Left renal cortex interstitium (tissue), 4 donors: ENCODE results near the gene SMAD9. TPM values are rescaled to one million over a fixed set of nuclear protein-coding genes. Genes with fewer than 3 reads are reported as not detected.

ENCODE experiments used
- DNase-seq, 4 donors: peaks; one replicate each; pipeline ENCODE4 v3.0.0-alpha.2; 2013; ENCODE audit warnings: low read depth in 4 of 4, low spot score in 2 of 4, missing footprints in 1 of 4
- polyA plus RNA-seq, 4 donors: library from polyadenylated mRNA; unstranded; fragments of 120-200 nt; gene quantifications; one replicate each; pipeline ENCODE4 v1.2.1, GENCODE V29; 2013; ENCODE audit not compliant: insufficient read length in 4 of 4

SMAD9 gene
- polyA plus RNA-seq, 4 donors = 29.3 to 36.1 (median 31.2) TPM

GRCh38 chr13:36820222-36820621 is 99.8 kb downstream of the SMAD9 start:
- no peak for DNase-seq

GRCh38 chr13:36819739-36820090 is 100.3 kb downstream of the SMAD9 start:
- peak in 1 of 4 donors; percentile 5 for DNase-seq

GRCh38 chr13:36818804-36819738 is 101.0 kb downstream of the SMAD9 start, which contains the start of gene RFXAP:
TSS of gene RFXAP (plus strand) at chr13:36819222. CDS start at chr13:36819358, 136 bp downstream.
- peak; percentile 72 to 76 (median 75) for DNase-seq

- DNase-seq = no peak
Measured at GRCh38 chr13:36817996-36818803, 101.8 kb downstream of the SMAD9 start.

- DNase-seq = no peak
Measured at GRCh38 chr13:36815062-36815461, 105.0 kb downstream of the SMAD9 start.

GRCh38 chr13:36814465-36814864 is 105.6 kb downstream of the SMAD9 start:
- peak; percentile 8 to 59 (median 18) for DNase-seq

GRCh38 chr13:36813225-36813624 is 106.8 kb downstream of the SMAD9 start:
- no peak for DNase-seq

- DNase-seq = no peak
Measured at GRCh38 chr13:36807616-36808015, 112.4 kb downstream of the SMAD9 start.

GRCh38 chr13:36806102-36806501 is 113.9 kb downstream of the SMAD9 start:
- no peak for DNase-seq

GRCh38 chr13:36804588-36804987 is 115.5 kb downstream of the SMAD9 start:
- no peak for DNase-seq

- no peak for DNase-seq
Measured at GRCh38 chr13:36801035-36801434, 119.0 kb downstream of the SMAD9 start.

- no peak for DNase-seq
Measured at GRCh38 chr13:36796052-36796451, 124.0 kb downstream of the SMAD9 start.

GRCh38 chr13:36795463-36795862 is 124.6 kb downstream of the SMAD9 start:
- DNase-seq = no peak

Other genes starting within 250 kb of the SMAD9 start
- under 1 TPM; 0.35 to 0.84 (median 0.41) TPM for gene SERTM1, start 246.2 kb downstream of the SMAD9 start, polyA plus RNA-seq
- 10 to 100 TPM; 13.4 to 18.7 (median 14.2) TPM for gene RFXAP, start 101.0 kb downstream of the SMAD9 start, polyA plus RNA-seq
- gene ALG5, start 79.1 kb upstream of the SMAD9 start, polyA plus RNA-seq = 10 to 100 TPM; 47.0 to 63.5 (median 54.1) TPM
- 10 to 100 TPM; 61.7 to 91.9 (median 69.6) TPM for gene EXOSC8, start 80.5 kb upstream of the SMAD9 start, polyA plus RNA-seq
- gene SUPT20H, start 139.4 kb upstream of the SMAD9 start, polyA plus RNA-seq = 100 to 1,000 TPM in 2 of 4 donors, 10 to 100 TPM in 2; 74.1 to 125 (median 103) TPM
- under 1 TPM in 3 of 4 donors, not detected in 1; 0.18 to 0.23 (median 0.22) TPM for gene CSNK1A1L, start 185.4 kb upstream of the SMAD9 start, polyA plus RNA-seq